HepG2 (cell line): ENCODE measurements around the gene NSD1. TPM values are rescaled to one million over a fixed set of nuclear protein-coding genes. Genes with fewer than 3 reads are reported as not detected.

ENCODE experiments used
- HCFC1 ChIP-seq: fragments of 150-350 bp; IDR thresholded peaks from 2 replicates; pipeline ENCODE4 v1.6.1; 2014; ENCODE audit warnings: low read depth, low read length
- HNF4A ChIP-seq: sonication (generic); formaldehyde crosslinking; IDR thresholded peaks from 2 replicates; pipeline ENCODE4 v1.4.0; 2020; ENCODE audit warnings: missing genetic modification reagents
- KDM5B ChIP-seq: sonication (generic); formaldehyde crosslinking; IDR thresholded peaks from 2 replicates; pipeline ENCODE4 v1.4.0; 2020; ENCODE audit warnings: missing genetic modification reagents, mild to moderate bottlenecking, borderline replicate concordance
- MAZ ChIP-seq, 2 experiments: sonication (generic) in 1 of 2; formaldehyde crosslinking in 1 of 2; IDR thresholded peaks; 2 replicates each; pipeline versions ENCODE4 v1.5.0 to v1.6.1; 2012 to 2020; ENCODE audit warnings: low read depth in 2 of 2, mild to moderate bottlenecking in 2 of 2, borderline replicate concordance in 1 of 2, improper control_type of control experiment in 1 of 2, low read length in 1 of 2, missing genetic modification reagents in 1 of 2, moderate library complexity in 1 of 2
- NFIC ChIP-seq: IDR thresholded peaks from 2 replicates; pipeline ENCODE4 v1.6.1; 2012; ENCODE audit warnings: mild to moderate bottlenecking, low read length, inconsistent platforms
- PATZ1 ChIP-seq: sonication (generic); formaldehyde crosslinking; IDR thresholded peaks from 2 replicates; pipeline ENCODE4 v1.4.0; 2020; ENCODE audit warnings: missing genetic modification reagents
- PHF21A ChIP-seq: sonication (generic); formaldehyde crosslinking; IDR thresholded peaks from 2 replicates; pipeline ENCODE4 v1.5.0; 2020; ENCODE audit warnings: mild to moderate bottlenecking, missing genetic modification reagents
- TEAD3 ChIP-seq: optimal IDR thresholded peaks from 2 replicates; pipeline ENCODE3; 2016; ENCODE audit warnings: borderline replicate concordance
- ZFP90 ChIP-seq: sonication (generic); formaldehyde crosslinking; IDR thresholded peaks from 2 replicates; pipeline ENCODE4 v1.8.0; 2022; ENCODE audit warnings: missing genetic modification reagents, mild to moderate bottlenecking, inconsistent platforms, borderline replicate concordance
- ZNF280B ChIP-seq: sonication (generic); formaldehyde crosslinking; IDR thresholded peaks from 2 replicates; pipeline ENCODE4 v1.5.0; 2020; ENCODE audit warnings: missing genetic modification reagents, mild to moderate bottlenecking, borderline replicate concordance
- ZNF343 ChIP-seq: sonication (generic); formaldehyde crosslinking; IDR thresholded peaks from 2 replicates; pipeline ENCODE4 v1.4.0; 2020; ENCODE audit warnings: mild to moderate bottlenecking, missing genetic modification reagents
- ZNF503 ChIP-seq: sonication (generic); formaldehyde crosslinking; IDR thresholded peaks from 2 replicates; pipeline ENCODE4 v1.4.0; 2020; ENCODE audit warnings: missing genetic modification reagents
- ZSCAN20 ChIP-seq: sonication (generic); formaldehyde crosslinking; IDR thresholded peaks from 2 replicates; pipeline ENCODE4 v1.4.0; 2020; ENCODE audit warnings: missing genetic modification reagents, mild to moderate bottlenecking, borderline replicate concordance
- polyA plus RNA-seq, 8 experiments: library from polyadenylated mRNA; depleted of rRNA in 3 of 8; stranded (reverse) in 7 of 8; unstranded in 1 of 8; fragments of >200 nt; fragmentation: Illumina TruSeq in 4 of 8; extraction: Trizol in 4 of 8; gene quantifications; 2 replicates each; pipeline versions ENCODE4 v1.2.1 to v1.2.3, GENCODE V29; 2011 to 2016; ENCODE audit warnings: low read depth in 4 of 8, missing spikeins in 1 of 8, mixed read lengths in 1 of 8; ENCODE audit not compliant: insufficient read depth in 1 of 8
- total RNA-seq, 5 experiments: library from RNA; depleted of rRNA; stranded (reverse); fragments of >200 nt; fragmentation: Illumina TruSeq; extraction: Trizol; gene quantifications; 2 replicates each; pipeline ENCODE4 v1.2.3, GENCODE V29; 2016; ENCODE audit warnings: low read depth in 1 of 5
- TF ChIP-seq, protein P1 (sequence below): sonication (generic); formaldehyde crosslinking; IDR thresholded peaks from one replicate; pipeline ENCODE4 v1.5.1; 2020; ENCODE audit warnings: mild to moderate bottlenecking, missing genetic modification reagents; ENCODE audit errors: not compliant biosample characterization

The NSD1 gene
- total and polyA plus RNA-seq, 2 of the 13 experiments (the other 11 are each of a cell fraction or from before 2014, with no cell fraction given): 0.01 to 0.09 TPM

DNA sequence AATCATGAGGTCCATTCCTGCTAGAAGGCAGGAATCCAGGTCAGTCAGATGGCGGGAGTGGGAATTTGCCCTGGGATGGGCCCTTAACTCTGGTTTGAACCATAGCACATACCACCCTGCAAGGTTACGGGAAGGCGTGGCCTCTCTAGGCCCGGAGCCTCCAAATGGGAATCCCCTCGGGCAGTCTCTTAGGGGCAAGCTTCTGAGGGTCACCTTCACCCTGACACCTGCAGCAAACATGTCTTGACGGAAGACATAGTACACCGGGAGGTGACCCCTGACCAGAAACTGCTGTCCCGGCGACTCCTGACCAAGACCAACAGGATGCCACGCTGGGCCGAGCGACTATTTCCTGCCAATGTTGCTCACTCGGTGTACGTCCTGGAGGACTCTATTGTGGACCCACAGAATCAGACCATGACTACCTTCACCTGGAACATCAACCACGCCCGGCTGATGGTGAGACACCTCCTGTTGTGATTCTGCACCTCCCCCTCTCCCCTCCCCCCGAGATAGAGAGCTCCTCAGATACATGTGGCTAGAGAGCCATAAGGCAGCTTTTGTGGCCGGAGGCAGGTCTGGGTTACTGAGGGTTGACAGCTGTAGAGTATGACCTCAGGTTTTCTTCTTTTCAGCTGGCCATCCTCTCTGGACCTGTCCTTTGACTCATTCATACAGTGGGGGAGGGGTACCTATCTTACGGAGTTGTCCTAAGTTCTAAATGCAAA is 171.0 kb downstream of the NSD1 start (continued):
- no peak for TF ChIP-seq ZFP90 (CRISPR knock-in tag)
- no peak for TF ChIP-seq MAZ (IDR thresholded peaks at IDR 0.05; ENCODE audit: borderline replicate concordance, low read depth, low read length)
- no peak for TF ChIP-seq MAZ (CRISPR knock-in tag; IDR thresholded peaks at IDR 0.05; ENCODE audit: low read depth)
- TF ChIP-seq, protein P1, sequence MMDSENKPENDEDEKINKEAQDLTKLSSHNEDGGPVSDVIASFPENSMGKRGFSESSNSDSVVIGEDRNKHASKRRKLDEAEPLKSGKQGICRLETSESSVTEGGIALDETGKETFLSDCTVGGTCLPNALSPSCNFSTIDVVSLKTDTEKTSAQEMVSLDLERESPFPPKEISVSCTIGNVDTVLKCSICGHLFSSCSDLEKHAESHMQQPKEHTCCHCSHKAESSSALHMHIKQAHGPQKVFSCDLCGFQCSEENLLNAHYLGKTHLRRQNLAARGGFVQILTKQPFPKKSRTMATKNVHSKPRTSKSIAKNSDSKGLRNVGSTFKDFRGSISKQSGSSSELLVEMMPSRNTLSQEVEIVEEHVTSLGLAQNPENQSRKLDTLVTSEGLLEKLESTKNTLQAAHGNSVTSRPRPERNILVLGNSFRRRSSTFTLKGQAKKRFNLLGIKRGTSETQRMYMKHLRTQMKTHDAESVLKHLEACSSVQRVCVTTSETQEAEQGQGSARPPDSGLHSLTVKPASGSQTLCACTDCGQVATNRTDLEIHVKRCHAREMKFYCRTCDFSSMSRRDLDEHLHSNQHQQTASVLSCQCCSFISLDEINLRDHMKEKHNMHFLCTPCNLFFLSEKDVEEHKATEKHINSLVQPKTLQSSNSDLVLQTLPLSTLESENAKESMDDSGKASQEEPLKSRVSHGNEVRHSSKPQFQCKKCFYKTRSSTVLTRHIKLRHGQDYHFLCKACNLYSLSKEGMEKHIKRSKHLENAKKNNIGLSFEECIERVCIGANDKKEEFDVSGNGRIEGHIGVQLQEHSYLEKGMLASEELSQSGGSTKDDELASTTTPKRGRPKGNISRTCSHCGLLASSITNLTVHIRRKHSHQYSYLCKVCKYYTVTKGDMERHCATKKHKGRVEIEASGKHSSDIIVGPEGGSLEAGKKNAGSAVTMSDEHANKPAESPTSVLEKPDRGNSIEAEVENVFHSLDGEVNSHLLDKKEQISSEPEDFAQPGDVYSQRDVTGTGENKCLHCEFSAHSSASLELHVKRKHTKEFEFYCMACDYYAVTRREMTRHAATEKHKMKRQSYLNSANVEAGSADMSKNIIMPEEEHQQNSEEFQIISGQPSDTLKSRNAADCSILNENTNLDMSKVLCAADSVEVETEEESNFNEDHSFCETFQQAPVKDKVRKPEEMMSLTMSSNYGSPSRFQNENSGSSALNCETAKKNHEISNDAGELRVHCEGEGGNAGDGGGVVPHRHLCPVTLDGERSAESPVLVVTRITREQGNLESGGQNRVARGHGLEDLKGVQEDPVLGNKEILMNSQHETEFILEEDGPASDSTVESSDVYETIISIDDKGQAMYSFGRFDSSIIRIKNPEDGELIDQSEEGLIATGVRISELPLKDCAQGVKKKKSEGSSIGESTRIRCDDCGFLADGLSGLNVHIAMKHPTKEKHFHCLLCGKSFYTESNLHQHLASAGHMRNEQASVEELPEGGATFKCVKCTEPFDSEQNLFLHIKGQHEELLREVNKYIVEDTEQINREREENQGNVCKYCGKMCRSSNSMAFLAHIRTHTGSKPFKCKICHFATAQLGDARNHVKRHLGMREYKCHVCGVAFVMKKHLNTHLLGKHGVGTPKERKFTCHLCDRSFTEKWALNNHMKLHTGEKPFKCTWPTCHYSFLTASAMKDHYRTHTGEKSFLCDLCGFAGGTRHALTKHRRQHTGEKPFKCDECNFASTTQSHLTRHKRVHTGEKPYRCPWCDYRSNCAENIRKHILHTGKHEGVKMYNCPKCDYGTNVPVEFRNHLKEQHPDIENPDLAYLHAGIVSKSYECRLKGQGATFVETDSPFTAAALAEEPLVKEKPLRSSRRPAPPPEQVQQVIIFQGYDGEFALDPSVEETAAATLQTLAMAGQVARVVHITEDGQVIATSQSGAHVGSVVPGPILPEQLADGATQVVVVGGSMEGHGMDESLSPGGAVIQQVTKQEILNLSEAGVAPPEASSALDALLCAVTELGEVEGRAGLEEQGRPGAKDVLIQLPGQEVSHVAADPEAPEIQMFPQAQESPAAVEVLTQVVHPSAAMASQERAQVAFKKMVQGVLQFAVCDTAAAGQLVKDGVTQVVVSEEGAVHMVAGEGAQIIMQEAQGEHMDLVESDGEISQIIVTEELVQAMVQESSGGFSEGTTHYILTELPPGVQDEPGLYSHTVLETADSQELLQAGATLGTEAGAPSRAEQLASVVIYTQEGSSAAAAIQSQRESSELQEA: peak; percentile 37
- TF ChIP-seq ZNF343: no peak
- TF ChIP-seq ZNF503 (CRISPR knock-in tag): no peak
- TF ChIP-seq PHF21A (CRISPR knock-in tag): peak; percentile 23; the same call in 1 of the 2 replicates
- TF ChIP-seq ZSCAN20 (CRISPR knock-in tag): no peak
- TF ChIP-seq HCFC1: no peak
- TF ChIP-seq PATZ1: no peak
- peak; percentile 37 for TF ChIP-seq TEAD3 (CRISPR knock-in tag)
- no peak for TF ChIP-seq ZNF280B
- no peak for TF ChIP-seq NFIC
- TF ChIP-seq HNF4A (CRISPR knock-in tag): peak; percentile 47; the same call in 1 of the 2 replicates
- TF ChIP-seq KDM5B (CRISPR knock-in tag): no peak
